GM10248 (cell line): Measurements from ENCODE around the gene ARID5B.

Source experiments
- CTCF ChIA-PET: fragments of 300-600 bp; sonication (Branson Sonifier 250); formaldehyde crosslinking; extraction: SDS; loops from one replicate; lab custom pipeline; 2021; ENCODE audit warnings: antibody characterized with exemption; lab: Yijun Ruan, JAX
- POLR2A ChIA-PET: fragments of 350-650 bp; sonication (Branson Sonifier 250); formaldehyde crosslinking; extraction: SDS; loops from one replicate; lab custom pipeline; 2020; ENCODE audit warnings: antibody characterized with exemption; lab: Yijun Ruan, JAX
- DNase-seq: peaks from one replicate; pipeline ENCODE4 v3.0.0; 2012; ENCODE audit errors: extremely low spot score
- CTCF ChIP-seq: IDR thresholded peaks from 2 replicates; pipeline ENCODE4 v1.5.1; 2012; ENCODE audit warnings: mild to moderate bottlenecking, low read depth; ENCODE audit errors: extremely low read depth, missing control alignments, control extremely low read depth

Gene ARID5B

GRCh38 chr10:62008196-62008595 lies 106.7 kb downstream of the ARID5B start:
- DNase-seq = no peak
- ChIA-PET POLR2A (interaction anchor here (0.5 kb wide), 1 partner anchor 11 kb away, joined by 3 read pairs; no protein-coding TSS in a partner anchor), CTCF (interaction anchor here (1.3 to 2.8 kb wide), 3 partner anchors 11 to 237 kb away, joined by 3 to 10 read pairs (median 3); no protein-coding TSS in a partner anchor)
- no peak for TF ChIP-seq CTCF

- CTCF ChIA-PET = interaction anchor here (1.3 to 2.8 kb wide), 2 partner anchors 10 to 236 kb away, joined by 3 to 10 read pairs; no protein-coding TSS in a partner anchor
- no peak for TF ChIP-seq CTCF
- DNase-seq = no peak
Measured at GRCh38 chr10:62008946-62009345, 107.4 kb downstream of the ARID5B start.

GRCh38 chr10:62010366-62010765 lies 108.9 kb downstream of the ARID5B start:
- no peak for DNase-seq
- no peak for TF ChIP-seq CTCF
- POLR2A ChIA-PET = no interaction called here
- CTCF ChIA-PET = interaction anchor here (1.1 to 2.8 kb wide), 5 partner anchors 9 to 427 kb away, joined by 3 to 10 read pairs (median 3); no protein-coding TSS in a partner anchor

More at GRCh38 chr10:62008946-62009345, 107.4 kb downstream of the ARID5B start:
- POLR2A ChIA-PET = no interaction called here

DNA sequence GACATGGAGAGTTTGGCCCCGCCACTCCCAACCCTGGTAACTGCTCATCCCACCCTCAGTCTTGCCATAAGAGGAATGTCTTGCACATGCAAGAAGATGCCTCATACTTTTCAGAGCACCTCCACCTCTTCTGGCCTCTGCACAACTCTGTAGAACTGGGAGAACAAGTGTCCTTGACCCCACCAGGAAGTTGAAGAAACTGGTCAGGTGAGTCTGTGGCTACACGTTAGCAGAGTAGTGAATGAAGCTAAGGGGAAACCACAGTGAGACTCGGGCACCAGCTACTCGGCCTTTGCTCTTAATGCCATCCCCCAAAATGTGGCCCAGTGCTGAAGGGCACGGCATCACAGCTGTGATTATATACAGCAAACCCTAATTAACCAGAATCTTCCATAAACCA lies 110.1 kb downstream of the ARID5B start:
- no peak for TF ChIP-seq CTCF
- no peak for DNase-seq
- ChIA-PET CTCF (interaction anchor here (1.0 to 1.5 kb wide), 5 partner anchors 9 to 63 kb away, joined by 3 to 8 read pairs (median 3); no protein-coding TSS in a partner anchor), POLR2A (no interaction called here)

- POLR2A ChIA-PET = no interaction called here
- CTCF ChIA-PET = interaction anchor here (1.3 to 1.5 kb wide), 2 partner anchors 10 to 12 kb away, joined by 3 to 8 read pairs; no protein-coding TSS in a partner anchor
- TF ChIP-seq CTCF = no peak
- no peak for DNase-seq
Measured at GRCh38 chr10:62012318-62012717, 110.8 kb downstream of the ARID5B start.

DNA sequence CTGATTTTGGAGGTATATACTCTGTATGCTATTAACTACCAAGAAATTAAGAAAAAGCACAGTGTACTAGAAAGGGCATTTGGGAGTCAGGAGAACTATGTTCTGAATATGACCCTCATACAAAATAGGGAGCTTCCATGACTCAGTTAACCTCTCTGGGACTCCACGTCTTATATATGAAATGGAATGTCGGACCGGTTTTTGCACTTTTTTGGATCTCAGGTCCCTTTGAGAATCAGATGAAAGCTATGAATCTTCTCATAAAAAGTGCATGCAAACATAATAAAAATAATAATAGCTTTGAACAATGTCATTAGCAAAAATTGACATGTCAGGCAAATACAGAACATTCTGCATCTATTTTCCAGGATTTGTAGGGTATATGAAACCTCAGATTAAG lies 113.0 kb downstream of the ARID5B start:
- ChIA-PET POLR2A (no interaction called here), CTCF (interaction anchor here (0.7 to 1.6 kb wide), 3 partner anchors 22 to 230 kb away, joined by 3 read pairs; no protein-coding TSS in a partner anchor)
- no peak for TF ChIP-seq CTCF
- DNase-seq = no peak

DNA sequence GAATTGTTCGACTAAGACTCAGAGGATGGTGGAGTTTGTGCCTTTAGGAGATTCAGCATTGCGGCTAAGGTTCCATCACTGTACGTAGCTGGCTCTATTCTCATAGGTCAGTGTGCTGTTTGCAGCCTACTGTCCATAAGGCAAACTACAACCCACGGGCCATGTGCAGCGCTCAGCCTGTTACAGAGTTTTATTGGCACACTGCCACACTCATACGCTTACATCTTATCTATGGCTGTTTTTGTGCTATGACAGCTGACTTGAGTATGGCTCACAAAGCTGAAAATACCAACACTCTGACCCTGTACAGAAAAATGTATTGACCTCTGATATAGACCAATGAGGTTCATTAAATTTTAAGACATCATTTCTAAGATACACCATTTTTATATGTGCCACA lies 114.5 kb downstream of the ARID5B start:
- no peak for DNase-seq
- POLR2A ChIA-PET = no interaction called here
- no peak for TF ChIP-seq CTCF
- CTCF ChIA-PET = interaction anchor here (1.4 kb wide), 1 partner anchor 30 kb away, joined by 3 read pairs; no protein-coding TSS in a partner anchor
